BLaER1 treated with 17β-estradiol and CSF1 and Interleukin-3, amounts not matched to agents 10 nM and 100 nM (cell line): ENCODE measurements around the gene COL4A1.

Experiments
- H3K27ac ChIP-seq, 11 experiments: shearing (Covaris generic); formaldehyde crosslinking; 2 replicates each; pipeline ENCODE4 v1.8.1; 2022
- H3K27me3 ChIP-seq, 11 experiments: shearing (Covaris generic); formaldehyde crosslinking; 2 replicates each; pipeline ENCODE4 v1.8.1; 2022
- H3K36me3 ChIP-seq, 11 experiments: shearing (Covaris generic); formaldehyde crosslinking; 2 replicates each; pipeline ENCODE4 v1.8.1; 2022
- H3K4me1 ChIP-seq, 10 experiments: shearing (Covaris generic); formaldehyde crosslinking; 2 replicates each; pipeline ENCODE4 v1.8.1; 2022
- H3K4me2 ChIP-seq, 11 experiments: shearing (Covaris generic); formaldehyde crosslinking; 2 replicates each; pipeline ENCODE4 v1.8.1; 2022
- H3K4me3 ChIP-seq, 10 experiments: shearing (Covaris generic); formaldehyde crosslinking; 2 replicates each; pipeline ENCODE4 v1.8.1; 2022
- H3K9ac ChIP-seq, 11 experiments: shearing (Covaris generic); formaldehyde crosslinking; 2 replicates each; pipeline ENCODE4 v1.8.1; 2022
- H3K9me3 ChIP-seq, 11 experiments: shearing (Covaris generic); formaldehyde crosslinking; replicated peaks in 1 of 11; 2 replicates each; pipeline ENCODE4 v1.8.1; 2022
- H4K20me1 ChIP-seq, 11 experiments: shearing (Covaris generic); formaldehyde crosslinking; 2 replicates each; pipeline ENCODE4 v1.8.1; 2022
- Cebpa-rat ChIP-seq, 11 experiments: shearing (Covaris generic); IDR thresholded peaks; 2 replicates each; pipeline ENCODE4 v1.8.1; 2022

The COL4A1 gene

GRCh38 chr13:110336681-110337080 lies 29.7 kb upstream of the COL4A1 start:
- Histone ChIP-seq H3K4me3 (no peak overlapping the region), H4K20me1 (no peaks in the 10 kb centered on the region), H3K27ac (no peak overlapping the region), H3K9me3 (peaks cover 33 to 62% (median 45%) of the 10 kb centered on the region in 11 experiments), H3K27me3 (no peaks in the 10 kb centered on the region), H3K36me3 (peaks cover 0 to 4% (median 0%) of the 10 kb centered on the region in 11 experiments; a peak in 1 of 22 replicates), H3K4me1 (peaks cover 18 to 24% (median 20%) of the 10 kb centered on the region in 10 experiments), H3K4me2 (no peak overlapping the region), H3K9ac (no peak overlapping the region)
- TF ChIP-seq Cebpa-rat (IDR thresholded peaks at IDR 0.05) = no peak

DNA sequence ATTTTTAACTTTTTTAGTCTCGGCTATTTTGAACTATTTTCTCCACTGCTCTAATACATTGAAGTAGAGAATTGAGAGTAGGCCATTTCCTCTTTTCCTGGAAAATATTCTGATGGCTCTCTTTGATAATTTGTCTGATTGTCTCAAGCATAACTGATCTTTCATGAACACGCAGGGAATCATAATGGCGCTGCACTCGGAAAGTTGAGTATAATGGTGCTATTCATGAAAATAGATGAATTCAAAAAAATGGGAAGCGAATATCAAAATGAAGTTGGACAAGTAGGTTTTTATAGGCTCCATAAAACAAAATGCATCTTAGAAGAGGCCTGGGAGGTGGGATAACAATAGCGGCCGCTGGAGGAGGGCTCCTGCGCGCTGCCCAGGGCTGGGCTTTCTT lies 29.2 kb upstream of the COL4A1 start:
- Histone ChIP-seq H3K9ac (no peak overlapping the region), H4K20me1 (no peaks in the 10 kb centered on the region), H3K4me2 (no peak overlapping the region), H3K4me3 (no peak overlapping the region), H3K4me1 (peaks cover 12 to 19% (median 14%) of the 10 kb centered on the region in 10 experiments), H3K27me3 (no peaks in the 10 kb centered on the region), H3K9me3 (peaks cover 33 to 62% (median 45%) of the 10 kb centered on the region in 11 experiments), H3K36me3 (peaks cover 0 to 4% (median 0%) of the 10 kb centered on the region in 11 experiments; a peak in 1 of 22 replicates), H3K27ac (no peak overlapping the region)
- no peak for TF ChIP-seq Cebpa-rat (IDR thresholded peaks at IDR 0.05)

- Histone ChIP-seq H3K4me1 (peaks cover under 1 to 7% (median 3%) of the 10 kb centered on the region in 10 experiments; a peak in 19 of 20 replicates), H3K4me3 (no peak overlapping the region), H3K9ac (no peak overlapping the region), H3K4me2 (no peak overlapping the region), H3K36me3 (peaks cover 0 to 4% (median 0%) of the 10 kb centered on the region in 11 experiments; a peak in 1 of 22 replicates), H3K27me3 (no peaks in the 10 kb centered on the region), H3K27ac (no peak overlapping the region), H4K20me1 (no peaks in the 10 kb centered on the region), H3K9me3 (peaks cover 33 to 60% (median 45%) of the 10 kb centered on the region in 11 experiments)
- no peak for TF ChIP-seq Cebpa-rat (IDR thresholded peaks at IDR 0.05)
Measured at GRCh38 chr13:110334841-110335490, 28.0 kb upstream of the COL4A1 start.

DNA sequence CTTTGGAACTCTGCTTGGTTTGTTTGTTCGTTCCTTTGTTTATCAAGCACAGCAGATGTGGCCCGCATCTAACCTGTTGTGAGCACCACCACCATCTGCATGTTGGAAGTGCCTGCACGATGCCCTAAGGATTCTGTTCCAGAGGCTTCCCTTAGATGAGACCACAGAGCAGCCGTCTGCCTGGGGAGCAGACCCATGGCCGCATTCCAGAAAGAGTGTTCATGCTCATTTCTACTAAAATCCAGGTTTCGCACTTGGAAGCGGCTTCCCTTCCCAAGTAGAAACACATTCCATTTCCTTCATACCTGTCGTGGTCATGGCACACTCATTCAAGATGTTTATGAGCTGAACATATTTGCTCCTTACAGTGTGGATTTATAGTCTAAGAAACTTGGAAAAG lies 27.3 kb upstream of the COL4A1 start:
- no peak overlapping the region for H3K4me2 ChIP-seq
- peaks cover 0 to under 1% (median 0%) of the 10 kb centered on the region in 10 experiments; a peak in 1 of 20 replicates for H3K4me1 ChIP-seq
- no peaks in the 10 kb centered on the region for H3K27me3 ChIP-seq
- H3K27ac ChIP-seq = no peak overlapping the region
- H4K20me1 ChIP-seq = no peaks in the 10 kb centered on the region
- no peak overlapping the region for H3K4me3 ChIP-seq
- H3K36me3 ChIP-seq = peaks cover 0 to 4% (median 0%) of the 10 kb centered on the region in 11 experiments; a peak in 1 of 22 replicates
- H3K9me3 ChIP-seq = peaks cover 33 to 54% (median 44%) of the 10 kb centered on the region in 11 experiments
- no peak overlapping the region for H3K9ac ChIP-seq
- no peak for TF ChIP-seq Cebpa-rat (IDR thresholded peaks at IDR 0.05)

DNA sequence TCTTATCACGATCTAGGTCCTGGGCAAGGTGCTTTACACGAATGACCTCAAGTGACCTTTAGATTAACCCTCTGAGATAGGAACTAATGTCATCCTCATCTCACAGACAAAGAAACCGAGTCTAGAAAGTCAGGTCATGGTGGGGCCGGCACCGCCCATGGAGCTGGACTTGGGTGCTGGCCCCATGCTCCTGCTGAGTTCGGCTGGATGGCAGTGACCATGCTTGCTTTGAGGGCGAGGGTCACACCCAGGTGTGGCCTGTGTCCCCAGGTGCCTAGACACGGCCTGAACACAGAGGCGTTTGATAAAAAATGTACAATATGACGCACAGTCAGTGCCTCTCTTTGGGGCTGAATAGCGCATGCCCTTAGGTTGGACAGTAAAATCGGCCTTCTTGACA lies 26.9 kb upstream of the COL4A1 start:
- no peak overlapping the region for H3K4me2 ChIP-seq
- TF ChIP-seq Cebpa-rat (IDR thresholded peaks at IDR 0.05) = no peak
- no peak overlapping the region for H3K4me3 ChIP-seq
- H3K9ac ChIP-seq = no peak overlapping the region
- peaks cover 33 to 54% (median 44%) of the 10 kb centered on the region in 11 experiments for H3K9me3 ChIP-seq
- no peaks in the 10 kb centered on the region for H3K4me1 ChIP-seq
- no peaks in the 10 kb centered on the region for H4K20me1 ChIP-seq
- peaks cover 0 to 4% (median 0%) of the 10 kb centered on the region in 11 experiments; a peak in 1 of 22 replicates for H3K36me3 ChIP-seq
- H3K27me3 ChIP-seq = no peaks in the 10 kb centered on the region
- H3K27ac ChIP-seq = no peak overlapping the region

- peaks cover 0 to 4% (median 0%) of the 10 kb centered on the region in 11 experiments; a peak in 1 of 22 replicates for H3K36me3 ChIP-seq
- no peak overlapping the region for H3K4me2 ChIP-seq
- no peak overlapping the region for H3K4me3 ChIP-seq
- H3K27me3 ChIP-seq = no peaks in the 10 kb centered on the region
- TF ChIP-seq Cebpa-rat (IDR thresholded peaks at IDR 0.05) = no peak
- peaks cover 33 to 54% (median 44%) of the 10 kb centered on the region in 11 experiments for H3K9me3 ChIP-seq
- no peaks in the 10 kb centered on the region for H3K4me1 ChIP-seq
- H3K9ac ChIP-seq = no peak overlapping the region
- H3K27ac ChIP-seq = no peak overlapping the region
- H4K20me1 ChIP-seq = no peaks in the 10 kb centered on the region
Measured at GRCh38 chr13:110332750-110333149, 25.8 kb upstream of the COL4A1 start.

DNA sequence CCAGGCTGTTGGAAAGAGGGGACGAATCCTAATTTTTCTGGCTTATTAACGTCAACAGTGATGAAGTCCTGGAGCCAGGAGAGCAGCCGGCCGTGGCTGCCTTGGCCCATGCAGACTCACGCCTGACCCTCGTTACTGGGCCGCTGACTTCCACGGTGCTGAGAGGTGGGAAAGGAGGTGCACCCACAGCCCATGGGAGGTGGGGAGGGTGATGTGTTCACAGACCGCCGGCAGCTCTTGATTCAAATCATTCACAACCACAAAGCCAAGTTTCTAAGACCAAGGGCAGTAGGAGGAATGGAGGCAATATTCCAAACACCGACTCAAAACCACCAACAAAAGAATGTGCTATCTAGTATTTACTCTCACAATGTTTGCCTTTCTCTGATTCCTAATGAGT lies 24.4 kb upstream of the COL4A1 start:
- H3K9me3 ChIP-seq = peaks cover 26 to 42% (median 34%) of the 10 kb centered on the region in 11 experiments
- peaks cover 0 to 5% (median 0%) of the 10 kb centered on the region in 10 experiments; a peak in 2 of 20 replicates for H3K4me1 ChIP-seq
- TF ChIP-seq Cebpa-rat (IDR thresholded peaks at IDR 0.05) = no peak
- no peak overlapping the region for H3K4me3 ChIP-seq
- no peaks in the 10 kb centered on the region for H4K20me1 ChIP-seq
- no peaks in the 10 kb centered on the region for H3K27me3 ChIP-seq
- H3K4me2 ChIP-seq = no peak overlapping the region
- H3K36me3 ChIP-seq = peaks cover 0 to 4% (median 0%) of the 10 kb centered on the region in 11 experiments; a peak in 1 of 22 replicates
- H3K27ac ChIP-seq = no peak overlapping the region
- H3K9ac ChIP-seq = no peak overlapping the region

DNA sequence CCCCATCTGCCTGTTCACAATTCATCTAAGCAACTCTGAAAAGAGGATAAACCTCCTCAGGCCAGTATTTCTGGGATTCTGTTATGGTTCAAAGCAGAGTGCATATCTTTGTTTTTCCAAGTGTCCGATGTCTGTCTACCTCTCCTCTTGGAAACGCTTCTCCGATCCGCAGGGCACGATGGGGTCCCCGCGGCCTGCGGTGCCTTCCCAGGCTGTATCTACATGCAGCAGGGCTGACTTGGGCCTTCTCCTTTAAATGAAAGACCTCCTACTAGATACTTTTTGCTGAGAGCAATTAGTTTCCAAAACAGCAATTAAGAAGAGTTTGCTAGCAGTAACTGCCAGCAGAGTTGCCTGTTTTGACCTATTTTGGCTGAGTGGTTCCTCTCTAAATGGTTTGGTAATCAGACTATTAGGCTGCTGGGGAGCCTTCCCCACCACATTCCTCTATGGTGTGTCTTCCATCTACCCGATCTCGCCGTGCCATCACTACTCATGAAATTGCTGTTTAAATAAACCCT lies 23.6 kb upstream of the COL4A1 start:
- TF ChIP-seq Cebpa-rat (IDR thresholded peaks at IDR 0.05) = no peak
- no peak overlapping the region for H3K4me3 ChIP-seq
- no peak overlapping the region for H3K27ac ChIP-seq
- no peaks in the 10 kb centered on the region for H4K20me1 ChIP-seq
- H3K27me3 ChIP-seq = no peaks in the 10 kb centered on the region
- H3K9me3 ChIP-seq = peaks cover 18 to 34% (median 28%) of the 10 kb centered on the region in 11 experiments
- peaks cover 0 to 4% (median 0%) of the 10 kb centered on the region in 11 experiments; a peak in 1 of 22 replicates for H3K36me3 ChIP-seq
- H3K9ac ChIP-seq = no peak overlapping the region
- H3K4me2 ChIP-seq = no peak overlapping the region
- H3K4me1 ChIP-seq = peaks cover 0 to 7% (median 0%) of the 10 kb centered on the region in 10 experiments; a peak in 2 of 20 replicates

DNA sequence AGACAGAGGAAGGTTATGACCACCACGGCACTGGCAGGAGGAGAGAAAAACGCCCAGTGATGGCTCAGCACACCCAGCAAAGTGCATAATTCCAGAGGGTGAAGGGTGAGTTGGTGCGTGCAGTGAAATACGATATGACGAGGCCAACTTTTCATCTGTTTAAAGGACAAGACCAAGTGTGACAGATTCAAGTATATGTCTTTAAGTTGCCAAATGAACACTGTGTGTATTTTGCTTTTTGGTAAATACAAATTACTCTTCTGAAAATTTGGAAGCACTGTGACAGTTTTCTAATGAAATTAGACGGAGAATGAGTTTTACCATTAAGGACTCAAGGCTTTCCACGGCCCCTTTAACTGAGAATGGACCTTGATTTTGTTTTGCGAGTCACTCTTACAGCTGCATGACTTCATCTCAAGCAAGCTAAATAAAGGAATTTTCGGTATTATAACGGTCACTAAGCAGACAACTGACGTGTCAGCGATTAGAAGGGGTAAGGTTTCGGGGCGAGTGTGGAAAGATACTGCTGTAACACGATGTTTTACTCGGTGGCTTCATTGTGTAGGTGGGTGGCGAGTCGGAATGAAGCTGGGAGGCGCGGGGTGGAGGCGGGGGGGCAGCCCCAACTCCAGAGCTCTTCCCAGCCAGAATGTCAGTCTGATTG lies 23.0 kb upstream of the COL4A1 start:
- Histone ChIP-seq H3K27me3 (no peaks in the 10 kb centered on the region), H3K9ac (no peak overlapping the region), H4K20me1 (no peaks in the 10 kb centered on the region), H3K36me3 (peaks cover 0 to 3% (median 0%) of the 10 kb centered on the region in 11 experiments; a peak in 1 of 22 replicates), H3K27ac (no peak overlapping the region), H3K4me3 (no peak overlapping the region), H3K4me2 (no peak overlapping the region), H3K4me1 (peaks cover 0 to 7% (median 0%) of the 10 kb centered on the region in 10 experiments; a peak in 2 of 20 replicates), H3K9me3 (peaks cover 12 to 27% (median 22%) of the 10 kb centered on the region in 11 experiments)
- no peak for TF ChIP-seq Cebpa-rat (IDR thresholded peaks at IDR 0.05)
